K562 (cell line): ENCODE results near the gene STRN3. TPM values are rescaled to one million over a fixed set of nuclear protein-coding genes. Genes with fewer than 3 reads are reported as not detected.

Source experiments
- ATAC-seq: fragments of 200-7000 bp; cut with Tn5 transposase; 3 replicates; pipeline ENCODE4 v1.9.1; 2020; ENCODE audit warnings: moderate library complexity
- BruUV-seq: library from RNA; stranded (reverse); fragments of 400-500 nt; replicated peaks from 2 replicates; lab custom pipeline; 2021; lab: Mats Ljungman, UMichigan
- CTCF ChIA-PET: fragments of 300-600 bp; formaldehyde crosslinking; extraction: SDS; loops from one replicate; lab custom pipeline; 2021; ENCODE audit warnings: low intra/inter-chr PET ratio; lab: Yijun Ruan, JAX
- POLR2A ChIA-PET: fragments of 300-600, 350-650 bp; sonication (Branson Sonifier 250); formaldehyde crosslinking; extraction: SDS; loops from one replicate; lab custom pipeline; 2021; ENCODE audit warnings: antibody characterized with exemption, inconsistent platforms; lab: Yijun Ruan, JAX
- DNase-seq, 4 experiments: peaks; one replicate each; pipeline versions ENCODE4 v3.0.0 to v3.0.0-alpha.2; 2011 to 2018; ENCODE audit warnings: low spot score in 3 of 4, mixed read lengths in 3 of 4; ENCODE audit errors: extremely low read depth in 1 of 4
- FAIRE-seq: peaks from 2 replicates; lab custom pipeline; 2011; peaks lifted over from hg19 to GRCh38; lab: Jason Lieb, UNC
- H2AFZ ChIP-seq: 2 replicates; pipeline ENCODE4 v1.6.0; 2011; ENCODE audit warnings: low read depth, low read length, control low read depth, inconsistent platforms
- H3K27ac ChIP-seq: fragments of 200-600 bp; 3 replicates; pipeline ENCODE4 v1.8.0; 2011; ENCODE audit warnings: low read depth, mild to moderate bottlenecking, control low read depth, inconsistent platforms, low read length, moderate library complexity, mixed read lengths; ENCODE audit errors: extremely low read depth
- H3K27me3 ChIP-seq, 2 experiments: fragments of 300-600 bp in 1 of 2; 2 replicates in 1 of 2; 3 replicates in 1 of 2; pipeline versions ENCODE4 v1.6.0 to v1.8.0; 2011; ENCODE audit warnings: inconsistent platforms in 2 of 2, low read length in 2 of 2, mild to moderate bottlenecking in 1 of 2, mixed read lengths in 1 of 2, moderate library complexity in 1 of 2; ENCODE audit not compliant: control insufficient read depth in 2 of 2, insufficient read depth in 2 of 2
- H3K36me3 ChIP-seq: fragments of 300-600 bp; 3 replicates; pipeline ENCODE4 v1.8.0; 2011; ENCODE audit warnings: mild to moderate bottlenecking, low read length, inconsistent platforms; ENCODE audit not compliant: control insufficient read depth, insufficient read depth
- H3K4me1 ChIP-seq, 2 experiments: fragments of 200-600 bp in 1 of 2; replicated peaks in 1 of 2; 2 replicates in 1 of 2; 3 replicates in 1 of 2; pipeline versions ENCODE4 v1.5.1 to v1.8.0; 2011; ENCODE audit warnings: inconsistent platforms in 2 of 2, low read length in 2 of 2, mild to moderate bottlenecking in 1 of 2, mixed read lengths in 1 of 2, moderate library complexity in 1 of 2; ENCODE audit not compliant: control insufficient read depth in 2 of 2, insufficient read depth in 2 of 2
- H3K4me2 ChIP-seq: 2 replicates; pipeline ENCODE4 v1.6.1; 2011; ENCODE audit warnings: low read length, control low read depth, inconsistent platforms, mixed read lengths; ENCODE audit not compliant: insufficient read depth
- H3K4me3 ChIP-seq: fragments of 200-600 bp; sonication (generic), shearing (Covaris generic); 2 replicates; pipeline ENCODE4 v1.5.1; 2016; ENCODE audit warnings: control low read depth, inconsistent platforms
- H3K79me2 ChIP-seq: fragments of 200-600 bp; 3 replicates; pipeline ENCODE4 v1.8.0; 2011; ENCODE audit warnings: low read length, inconsistent platforms; ENCODE audit not compliant: control insufficient read depth, insufficient read depth
- H3K9ac ChIP-seq, 2 experiments: 2 replicates each; pipeline versions ENCODE4 v1.6.0 to v1.6.1; 2011; ENCODE audit warnings: low read depth in 2 of 2, low read length in 2 of 2, control low read depth in 1 of 2, inconsistent platforms in 1 of 2, mild to moderate bottlenecking in 1 of 2, mixed read lengths in 1 of 2; ENCODE audit not compliant: insufficient read depth in 1 of 2
- H3K9me1 ChIP-seq: one replicate; pipeline ENCODE4 v1.6.0; 2011; ENCODE audit warnings: inconsistent platforms, mild to moderate bottlenecking, low read length, moderate library complexity; ENCODE audit not compliant: control insufficient read depth, insufficient read depth
- H3K9me3 ChIP-seq: replicated peaks from 2 replicates; pipeline ENCODE4 v1.5.1; 2011; ENCODE audit warnings: low read depth, low read length, inconsistent platforms; ENCODE audit not compliant: control insufficient read depth, insufficient read depth
- H4K20me1 ChIP-seq: replicated peaks from 2 replicates; pipeline ENCODE4 v1.6.1; 2011; ENCODE audit warnings: low read length, inconsistent platforms, mixed read lengths; ENCODE audit not compliant: control insufficient read depth, insufficient read depth
- CCNT2 ChIP-seq: IDR thresholded peaks from 2 replicates; pipeline ENCODE4 v1.6.1; 2011; ENCODE audit warnings: borderline replicate concordance, low read depth, mild to moderate bottlenecking, moderate library complexity, mixed read lengths, low read length; ENCODE audit not compliant: insufficient read length; ENCODE audit errors: extremely low read depth
- FOXA3 ChIP-seq, 2 experiments: fragments of 450-650 bp in 1 of 2; sonication (generic) in 1 of 2; formaldehyde crosslinking; IDR thresholded peaks in 1 of 2; conservative IDR thresholded peaks in 1 of 2; 2 replicates each; pipeline versions ENCODE4 v1.4.0 to v1.8.0; 2020 to 2022; ENCODE audit warnings: mild to moderate bottlenecking in 2 of 2, missing genetic modification reagents in 1 of 2
- FOXK1 ChIP-seq: sonication (generic); formaldehyde crosslinking; IDR thresholded peaks from 2 replicates; pipeline ENCODE4 v1.8.0; 2022; ENCODE audit warnings: missing genetic modification reagents, mild to moderate bottlenecking, borderline replicate concordance
- FOXM1 ChIP-seq, 2 experiments: fragments of 450-650 bp in 1 of 2; sonication (generic) in 1 of 2; formaldehyde crosslinking in 1 of 2; IDR thresholded peaks; 2 replicates each; pipeline versions ENCODE4 v1.6.1 to v1.9.0; 2017 to 2022; ENCODE audit warnings: low read depth in 2 of 2, mild to moderate bottlenecking in 2 of 2, missing genetic modification reagents in 1 of 2, moderate library complexity in 1 of 2
- HMG20B ChIP-seq: fragments of 250-450 bp; sonication (Bioruptor Pico); IDR thresholded peaks from 2 replicates; pipeline ENCODE4 v1.5.0; 2021; ENCODE audit warnings: mild to moderate bottlenecking
- IRF9 ChIP-seq: fragments of 450-650 bp; IDR thresholded peaks from 2 replicates; pipeline ENCODE4 v1.6.1; 2016; ENCODE audit warnings: missing biosample characterization, missing genetic modification characterization
- NELFE ChIP-seq: IDR thresholded peaks from 2 replicates; pipeline ENCODE4 v1.6.1; 2011; ENCODE audit warnings: mild to moderate bottlenecking; ENCODE audit not compliant: insufficient read depth, insufficient read length
- NR2C1 ChIP-seq, 2 experiments: fragments of 450-650 bp; IDR thresholded peaks; 2 replicates each; pipeline ENCODE4 v1.6.1; 2017; ENCODE audit warnings: mild to moderate bottlenecking in 2 of 2, antibody characterized with exemption in 1 of 2, inconsistent platforms in 1 of 2, missing compliant biosample characterization in 1 of 2, missing genetic modification characterization in 1 of 2
- NR2C2 ChIP-seq, 2 experiments: fragments of 200-800 bp in 1 of 2; sonication (Bioruptor generic) in 1 of 2; sonication (generic) in 1 of 2; formaldehyde crosslinking in 1 of 2; IDR thresholded peaks; 2 replicates each; pipeline versions ENCODE4 v1.6.1 to v1.8.0; 2016 to 2022; ENCODE audit warnings: mild to moderate bottlenecking in 1 of 2, missing compliant biosample characterization in 1 of 2, missing genetic modification characterization in 1 of 2, missing genetic modification reagents in 1 of 2
- SLC30A9 ChIP-seq: fragments of 250-450 bp; sonication (Bioruptor Pico); IDR thresholded peaks from 2 replicates; pipeline ENCODE4 v1.8.0; 2022; ENCODE audit warnings: mild to moderate bottlenecking, moderate library complexity
- TEAD4 ChIP-seq, 2 experiments: sonication (generic) in 1 of 2; formaldehyde crosslinking in 1 of 2; IDR thresholded peaks; 2 replicates each; pipeline versions ENCODE4 v1.6.1 to v1.8.0; 2012 to 2022; ENCODE audit warnings: borderline replicate concordance in 1 of 2, inconsistent platforms in 1 of 2, low read length in 1 of 2, mild to moderate bottlenecking in 1 of 2, missing genetic modification reagents in 1 of 2
- TRIM24 ChIP-seq, 2 experiments: fragments of 450-650 bp; IDR thresholded peaks; 2 replicates each; pipeline ENCODE4 v1.6.1; 2016
- TRIM28 ChIP-seq: fragments of 450-650 bp; IDR thresholded peaks from 2 replicates; pipeline ENCODE4 v1.6.1; 2017
- ZSCAN29 ChIP-seq: fragments of 450-650 bp; IDR thresholded peaks from 2 replicates; pipeline ENCODE4 v1.6.1; 2017
- WGBS: fragments of 100-300 bp; shearing (Covaris generic); methylation state at CpG from one replicate; pipeline ENCODE4 v1.1.6; 2016; ENCODE audit warnings: low coverage, mixed read lengths; ENCODE audit not compliant: insufficient coverage; ENCODE audit errors: missing lambda C conversion rate; 5-methylcytosine and 5-hydroxymethylcytosine counted together
- in situ Hi-C: fragments of 300-500 bp; cut with MboI; formaldehyde crosslinking; loops from 4 replicates; pipeline ENCODE4 v1.15.0; 2018; ENCODE audit warnings: inconsistent platforms, mixed read lengths
- intact Hi-C: fragments of 100-400 bp; cut with micrococcal nuclease; formaldehyde crosslinking; loops from 2 replicates; pipeline ENCODE4 v1.14.2; 2022
- polyA plus RNA-seq, 8 experiments: library from polyadenylated mRNA; depleted of rRNA in 4 of 8; stranded (reverse) in 5 of 8; unstranded in 3 of 8; fragments of >200 nt; fragmentation: Nextera tagmentation in 2 of 8; fragmentation: Illumina TruSeq in 1 of 8; extraction: Ambion mirVana in 2 of 8; extraction: Trizol in 1 of 8; gene quantifications; 2 replicates each; pipeline versions ENCODE4 v1.2.1 to v1.2.3, GENCODE V29; 2011 to 2014; ENCODE audit warnings: inconsistent platforms in 1 of 8, missing spikeins in 1 of 8
- total RNA-seq, 7 experiments: library from RNA; depleted of rRNA in 6 of 7; stranded (reverse); fragments of >200 nt in 6 of 7; fragmentation: Illumina TruSeq in 2 of 7; extraction: Trizol in 2 of 7; gene quantifications; 2 replicates each; pipeline versions ENCODE4 v1.2.1 to v1.2.3, GENCODE V29; 2011 to 2021; ENCODE audit warnings: low replicate concordance in 1 of 7
- TF ChIP-seq, protein P1 (sequence below): fragments of 250-450 bp; sonication (Bioruptor Pico); IDR thresholded peaks from 2 replicates; pipeline ENCODE4 v1.8.0; 2022; ENCODE audit warnings: inconsistent platforms, mild to moderate bottlenecking, moderate library complexity, borderline replicate concordance
- TF ChIP-seq, protein P2 (sequence below): sonication (generic); formaldehyde crosslinking; IDR thresholded peaks from 2 replicates; pipeline ENCODE4 v1.8.0; 2023; ENCODE audit warnings: mild to moderate bottlenecking, missing genetic modification reagents

Gene STRN3
- total and polyA plus RNA-seq, 9 of the 15 experiments (the other 6 are each of a cell fraction or from before 2014, with no cell fraction given), result 5.9 to 29.1 (median 16.0) TPM

- H3K27me3 ChIP-seq, result no peaks in the 10 kb centered on the region
- no TSS peak for BruUV-seq
- H4K20me1 ChIP-seq, result no peaks in the 10 kb centered on the region
- intact Hi-C loops (no loop called here), in situ Hi-C loops (no loop called here)
- DNase-seq, result no peak
- ChIA-PET POLR2A (no interaction called here), CTCF (no interaction called here)
- FAIRE-seq, result no peak
- ATAC-seq, result no peak
- no peak overlapping the region for H3K4me3 ChIP-seq
- no peaks in the 10 kb centered on the region for H3K9me3 ChIP-seq
- no peak overlapping the region for H3K27ac ChIP-seq
- 0% methylated on average over 1 of the region's 1 CpG for WGBS
- H3K4me2 ChIP-seq, result no peak overlapping the region
- H3K79me2 ChIP-seq, result peaks cover 6% of the 10 kb centered on the region; the same call in 2 of the 3 replicates
- H3K4me1 ChIP-seq, result peaks cover 0 to 6% of the 10 kb centered on the region in 2 experiments; a peak in 2 of 5 replicates
- no peak overlapping the region for H3K9ac ChIP-seq
- peaks cover 90% of the 10 kb centered on the region for H3K36me3 ChIP-seq
- H2AFZ ChIP-seq, result no peak overlapping the region
- H3K9me1 ChIP-seq, result no peaks in the 10 kb centered on the region
- TF ChIP-seq FOXM1 (IDR thresholded peaks at IDR 0.05; ENCODE audit: low read depth), result no peak
- no peak for TF ChIP-seq FOXM1 (CRISPR knock-in tag; IDR thresholded peaks at IDR 0.05; ENCODE audit: low read depth)
- TF ChIP-seq, protein P1, sequence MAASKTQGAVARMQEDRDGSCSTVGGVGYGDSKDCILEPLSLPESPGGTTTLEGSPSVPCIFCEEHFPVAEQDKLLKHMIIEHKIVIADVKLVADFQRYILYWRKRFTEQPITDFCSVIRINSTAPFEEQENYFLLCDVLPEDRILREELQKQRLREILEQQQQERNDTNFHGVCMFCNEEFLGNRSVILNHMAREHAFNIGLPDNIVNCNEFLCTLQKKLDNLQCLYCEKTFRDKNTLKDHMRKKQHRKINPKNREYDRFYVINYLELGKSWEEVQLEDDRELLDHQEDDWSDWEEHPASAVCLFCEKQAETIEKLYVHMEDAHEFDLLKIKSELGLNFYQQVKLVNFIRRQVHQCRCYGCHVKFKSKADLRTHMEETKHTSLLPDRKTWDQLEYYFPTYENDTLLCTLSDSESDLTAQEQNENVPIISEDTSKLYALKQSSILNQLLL (CRISPR knock-in tag), result no peak
- no peak for TF ChIP-seq CCNT2
- no peak for TF ChIP-seq TRIM24 (IDR thresholded peaks at IDR 0.05)
- TF ChIP-seq IRF9, result no peak
- no peak for TF ChIP-seq FOXA3 (CRISPR knock-in tag; conservative IDR thresholded peaks at IDR 0.05 in 1 of 2, IDR thresholded peaks at IDR 0.05 in 1 of 2)
- no peak for TF ChIP-seq FOXK1 (CRISPR knock-in tag)
- no peak for TF ChIP-seq TRIM28
- TF ChIP-seq NR2C2 (CRISPR knock-in tag; IDR thresholded peaks at IDR 0.05), result no peak
- no peak for TF ChIP-seq NR2C2 (tag; IDR thresholded peaks at IDR 0.05)
- TF ChIP-seq, protein P2, sequence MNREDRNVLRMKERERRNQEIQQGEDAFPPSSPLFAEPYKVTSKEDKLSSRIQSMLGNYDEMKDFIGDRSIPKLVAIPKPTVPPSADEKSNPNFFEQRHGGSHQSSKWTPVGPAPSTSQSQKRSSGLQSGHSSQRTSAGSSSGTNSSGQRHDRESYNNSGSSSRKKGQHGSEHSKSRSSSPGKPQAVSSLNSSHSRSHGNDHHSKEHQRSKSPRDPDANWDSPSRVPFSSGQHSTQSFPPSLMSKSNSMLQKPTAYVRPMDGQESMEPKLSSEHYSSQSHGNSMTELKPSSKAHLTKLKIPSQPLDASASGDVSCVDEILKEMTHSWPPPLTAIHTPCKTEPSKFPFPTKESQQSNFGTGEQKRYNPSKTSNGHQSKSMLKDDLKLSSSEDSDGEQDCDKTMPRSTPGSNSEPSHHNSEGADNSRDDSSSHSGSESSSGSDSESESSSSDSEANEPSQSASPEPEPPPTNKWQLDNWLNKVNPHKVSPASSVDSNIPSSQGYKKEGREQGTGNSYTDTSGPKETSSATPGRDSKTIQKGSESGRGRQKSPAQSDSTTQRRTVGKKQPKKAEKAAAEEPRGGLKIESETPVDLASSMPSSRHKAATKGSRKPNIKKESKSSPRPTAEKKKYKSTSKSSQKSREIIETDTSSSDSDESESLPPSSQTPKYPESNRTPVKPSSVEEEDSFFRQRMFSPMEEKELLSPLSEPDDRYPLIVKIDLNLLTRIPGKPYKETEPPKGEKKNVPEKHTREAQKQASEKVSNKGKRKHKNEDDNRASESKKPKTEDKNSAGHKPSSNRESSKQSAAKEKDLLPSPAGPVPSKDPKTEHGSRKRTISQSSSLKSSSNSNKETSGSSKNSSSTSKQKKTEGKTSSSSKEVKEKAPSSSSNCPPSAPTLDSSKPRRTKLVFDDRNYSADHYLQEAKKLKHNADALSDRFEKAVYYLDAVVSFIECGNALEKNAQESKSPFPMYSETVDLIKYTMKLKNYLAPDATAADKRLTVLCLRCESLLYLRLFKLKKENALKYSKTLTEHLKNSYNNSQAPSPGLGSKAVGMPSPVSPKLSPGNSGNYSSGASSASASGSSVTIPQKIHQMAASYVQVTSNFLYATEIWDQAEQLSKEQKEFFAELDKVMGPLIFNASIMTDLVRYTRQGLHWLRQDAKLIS (CRISPR knock-in tag), result no peak
- TF ChIP-seq HMG20B (CRISPR knock-in tag), result no peak
- no peak for TF ChIP-seq SLC30A9
- TF ChIP-seq ZSCAN29, result no peak
- no peak for TF ChIP-seq NR2C1 (IDR thresholded peaks at IDR 0.05)
- no peak for TF ChIP-seq NR2C1 (tag; IDR thresholded peaks at IDR 0.05)
- no peak for TF ChIP-seq NELFE
- TF ChIP-seq TEAD4 (IDR thresholded peaks at IDR 0.05; ENCODE audit: low read length), result no peak
- no peak for TF ChIP-seq TEAD4 (CRISPR knock-in tag; IDR thresholded peaks at IDR 0.05; ENCODE audit: borderline replicate concordance)
Measured at GRCh38 chr14:30882431-30882830, 143.7 kb downstream of the STRN3 start.
